GM19025 (cell line): ENCODE results near the gene ZMAT3.

Source experiments
- ATAC-seq: cut with Tn5 transposase; IDR thresholded peaks from one replicate; pipeline ENCODE4 v1.9.1; 2021; ENCODE audit warnings: mild to moderate bottlenecking, low read depth, moderate library complexity; ENCODE audit not compliant: unreplicated experiment

The ZMAT3 gene

DNA sequence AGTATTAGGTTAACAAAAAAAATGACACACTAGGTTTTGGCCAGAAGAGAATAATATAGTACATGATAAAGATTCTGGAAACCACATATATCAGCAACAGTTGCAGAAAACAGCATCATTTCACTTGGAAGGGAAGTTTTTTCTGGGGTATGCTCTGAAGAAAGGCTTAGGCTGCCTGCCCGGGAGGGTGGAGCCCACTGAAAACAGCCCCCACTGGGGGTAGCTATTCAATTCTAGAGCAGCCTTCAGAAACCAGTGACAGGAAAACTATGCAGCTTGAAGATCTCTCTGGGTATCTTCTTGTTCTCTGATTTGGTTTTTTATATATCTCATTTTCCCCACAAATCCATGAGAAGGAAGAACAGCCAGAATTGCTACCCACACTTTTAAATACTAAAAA is 43.2 kb downstream of the ZMAT3 start:
- no peak for ATAC-seq

DNA sequence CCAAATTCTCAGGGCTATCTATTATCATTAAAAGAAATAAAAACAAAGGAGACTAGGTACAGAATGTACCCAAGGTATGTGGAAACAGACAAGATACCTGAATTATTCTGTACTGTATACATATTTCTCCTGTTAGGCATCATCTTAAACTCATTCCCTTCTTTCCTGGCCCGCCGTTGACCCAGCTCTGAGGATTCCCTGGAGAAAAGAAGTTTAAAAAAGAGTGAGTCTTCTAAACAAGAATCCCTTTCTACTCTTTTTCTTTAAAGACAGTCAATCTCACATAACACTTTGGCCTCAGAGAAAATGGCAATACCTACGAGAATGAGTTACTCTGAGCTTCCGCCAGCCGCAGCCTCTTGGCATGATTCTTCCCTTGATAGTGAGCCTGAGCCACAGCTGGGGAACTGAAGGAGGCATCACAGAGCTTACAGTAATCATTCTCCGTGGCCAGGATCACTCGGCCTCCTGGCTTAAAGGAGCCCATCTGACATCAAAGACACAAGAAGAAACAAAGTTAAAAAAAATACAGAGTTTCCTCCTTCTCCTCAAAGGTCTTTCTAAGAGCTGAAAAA is 44.2 kb downstream of the ZMAT3 start:
- ATAC-seq: no peak

DNA sequence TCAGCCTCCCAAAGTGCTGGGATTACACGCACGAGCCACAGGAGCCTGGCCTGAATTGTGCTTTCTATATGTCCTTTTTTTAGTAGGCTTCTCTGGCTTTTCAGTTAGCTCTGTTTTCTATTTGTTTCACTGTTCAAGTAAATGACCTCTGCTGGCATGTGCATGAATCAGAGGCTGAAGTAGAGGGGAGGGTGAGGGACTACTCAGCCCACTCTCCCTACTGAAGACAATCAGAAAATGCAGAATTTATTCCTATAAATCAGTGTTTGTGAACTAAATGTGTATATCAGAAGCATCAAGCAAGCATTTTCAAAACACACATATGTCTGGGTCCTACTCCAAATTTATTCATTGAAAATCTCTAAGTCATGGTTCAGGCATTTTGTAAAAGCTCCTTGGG is 45.0 kb downstream of the ZMAT3 start:
- no peak for ATAC-seq

DNA sequence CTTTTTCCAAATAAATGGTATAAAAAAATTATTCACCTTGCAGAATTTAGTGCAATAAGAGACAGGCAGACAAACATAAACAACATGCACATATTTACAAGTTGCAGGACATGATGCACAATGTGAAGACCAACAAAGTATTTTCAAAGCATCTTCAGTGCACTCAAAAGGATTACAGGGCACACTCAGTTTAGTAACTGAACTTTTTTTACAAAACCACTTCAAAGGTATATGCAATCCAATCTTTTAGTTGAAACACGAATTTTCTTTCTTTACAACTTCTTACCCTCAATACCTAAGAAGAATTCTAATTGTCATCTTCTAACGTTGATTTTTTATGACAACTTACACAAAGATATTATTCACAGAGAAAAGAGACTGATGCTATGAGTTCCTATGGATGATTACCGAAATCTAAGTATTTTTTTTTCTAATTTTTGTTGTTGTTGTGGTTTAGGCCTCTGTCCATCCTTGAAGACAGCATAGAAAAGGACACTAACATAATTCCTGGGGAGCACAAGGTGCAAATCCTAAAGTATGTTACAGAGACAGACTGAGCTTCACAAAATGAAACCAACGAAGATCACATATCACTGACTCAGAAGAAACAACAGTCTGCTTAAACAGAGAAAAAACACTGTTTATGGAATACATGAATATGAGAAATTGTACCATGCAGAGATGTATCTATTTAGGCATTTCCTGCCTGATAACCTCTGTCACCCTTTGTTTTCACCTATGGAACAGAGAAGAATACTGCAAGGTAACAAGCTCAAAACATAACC is 50.3 kb downstream of the ZMAT3 start:
- ATAC-seq: no peak

DNA sequence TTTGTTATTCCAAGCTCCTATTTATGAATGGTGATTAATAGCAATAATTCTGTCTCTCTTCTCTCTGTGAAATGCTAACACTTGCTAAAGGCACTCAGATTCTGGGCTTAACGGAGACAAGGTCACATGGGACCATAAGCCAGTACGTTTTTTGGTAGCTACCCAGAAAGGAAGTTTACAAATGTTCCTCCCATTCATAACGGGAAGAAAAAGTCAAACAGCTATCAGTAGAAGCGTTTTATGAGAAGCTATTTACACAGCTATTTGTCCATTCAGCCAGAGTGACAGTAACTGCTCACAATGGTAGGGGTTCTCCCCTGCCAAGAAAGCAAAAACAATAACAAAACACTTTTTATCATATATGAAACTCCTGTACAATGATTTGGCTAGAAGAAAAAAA is 51.5 kb downstream of the ZMAT3 start:
- no peak for ATAC-seq

DNA sequence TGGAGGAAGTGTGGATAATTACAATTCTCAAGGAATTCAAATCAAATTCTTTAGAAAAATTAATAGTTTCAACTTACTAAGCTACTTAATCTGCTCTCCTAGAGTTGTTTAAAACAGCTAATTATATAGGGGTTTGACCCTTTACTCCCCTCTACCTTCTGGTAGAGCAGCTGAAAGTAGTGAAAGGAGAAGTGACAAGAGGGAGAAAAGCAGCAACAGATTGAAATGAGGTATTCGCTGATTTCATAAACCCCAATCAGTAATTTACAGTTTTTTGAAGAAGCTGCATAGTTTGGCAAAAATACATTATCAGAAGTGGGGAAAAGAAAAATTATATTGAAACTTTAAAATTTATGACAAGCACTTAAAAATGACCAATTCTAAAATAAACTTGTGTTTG is 52.8 kb downstream of the ZMAT3 start:
- no peak for ATAC-seq

DNA sequence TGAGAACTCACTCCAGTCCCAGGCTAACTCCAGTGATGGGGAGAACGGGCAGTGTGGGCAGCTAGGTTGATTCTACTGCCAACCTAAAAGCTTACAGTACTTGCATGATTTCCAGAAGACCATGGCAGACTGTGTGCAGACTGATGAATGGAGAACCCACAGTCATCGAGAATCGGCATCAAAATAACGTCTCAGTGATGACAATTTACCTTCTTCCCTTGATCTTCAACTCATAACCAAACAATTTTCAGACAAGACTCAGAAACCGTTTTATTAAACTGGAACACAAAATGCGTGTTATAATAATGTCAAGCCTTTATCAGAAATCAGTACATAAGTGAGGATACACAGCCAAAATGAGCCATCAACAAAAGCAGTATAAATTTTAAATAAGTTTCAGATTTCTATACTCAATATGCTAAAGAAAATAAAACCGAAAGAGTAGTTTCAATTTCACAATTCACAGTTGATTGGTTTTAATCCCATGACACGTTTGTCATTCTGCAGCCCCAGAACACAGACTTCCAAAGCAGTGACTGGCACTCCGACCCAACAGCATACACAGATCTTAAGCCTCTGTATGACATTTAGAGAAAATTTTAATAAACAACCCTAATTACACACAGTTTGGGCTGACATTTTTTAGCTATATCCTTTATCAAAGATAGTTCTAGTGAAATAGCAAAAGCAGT is 54.5 kb downstream of the ZMAT3 start:
- peak; percentile 74 for ATAC-seq

DNA sequence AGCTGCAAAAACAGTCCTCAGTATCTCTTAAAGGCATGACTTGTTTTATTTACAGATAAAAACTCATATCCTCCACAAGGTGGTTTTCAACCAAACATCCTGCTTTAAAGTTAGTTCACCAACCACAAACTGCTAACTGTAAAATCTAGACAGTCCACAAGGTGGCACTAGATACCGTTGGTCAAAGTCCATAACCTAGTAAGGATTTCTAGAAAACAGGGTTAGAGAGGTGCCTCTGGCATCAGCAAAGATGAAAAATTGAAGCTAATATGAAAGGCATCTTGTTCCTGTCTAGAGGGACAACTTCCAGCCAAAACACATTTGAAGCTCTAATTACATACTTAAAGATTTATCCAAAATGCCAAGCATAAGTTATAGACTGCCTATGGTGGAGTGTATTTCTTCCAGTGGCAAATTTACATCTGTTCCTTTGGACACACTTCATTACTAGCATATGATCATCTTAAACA is 56.0 kb downstream of the ZMAT3 start:
- ATAC-seq: peak; percentile 49

DNA sequence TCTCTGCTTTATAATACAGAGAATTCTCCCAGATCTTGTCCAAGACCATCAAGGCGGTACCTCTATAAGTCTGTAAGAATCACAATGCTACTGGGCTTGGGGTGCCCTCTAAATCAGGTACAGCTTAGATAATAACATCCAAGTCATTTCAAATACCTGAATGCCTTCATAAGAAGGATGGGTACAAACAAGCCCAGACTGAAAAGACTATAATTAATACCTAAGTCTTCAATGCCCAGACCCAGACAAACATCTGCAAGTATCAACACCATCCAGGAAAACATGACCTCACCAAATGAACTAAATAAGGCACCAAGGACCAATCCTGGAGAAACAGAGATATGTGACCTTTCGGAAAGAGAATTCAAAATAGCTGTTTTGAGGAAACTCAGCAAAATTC is 65.9 kb downstream of the ZMAT3 start:
- no peak for ATAC-seq

DNA sequence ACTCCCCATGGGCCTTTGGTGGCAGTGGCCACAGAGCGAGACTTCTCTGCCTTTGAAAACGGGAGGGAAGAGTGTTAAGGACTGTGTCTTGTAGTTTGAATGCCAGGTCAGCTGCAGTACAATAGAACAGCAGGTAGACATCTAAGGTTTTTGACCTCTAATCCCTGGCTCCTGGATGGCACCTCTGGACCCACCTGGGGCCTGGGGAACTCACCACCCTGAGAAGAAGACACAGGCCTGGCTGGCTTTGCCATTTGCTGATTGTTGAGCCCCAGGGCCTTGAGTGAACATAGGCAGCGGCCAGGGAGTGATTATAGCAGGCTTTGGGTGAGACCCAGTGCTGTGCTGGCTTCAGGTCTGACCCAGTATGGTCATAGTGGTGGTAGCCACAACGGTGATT is 66.4 kb downstream of the ZMAT3 start:
- ATAC-seq: no peak

DNA sequence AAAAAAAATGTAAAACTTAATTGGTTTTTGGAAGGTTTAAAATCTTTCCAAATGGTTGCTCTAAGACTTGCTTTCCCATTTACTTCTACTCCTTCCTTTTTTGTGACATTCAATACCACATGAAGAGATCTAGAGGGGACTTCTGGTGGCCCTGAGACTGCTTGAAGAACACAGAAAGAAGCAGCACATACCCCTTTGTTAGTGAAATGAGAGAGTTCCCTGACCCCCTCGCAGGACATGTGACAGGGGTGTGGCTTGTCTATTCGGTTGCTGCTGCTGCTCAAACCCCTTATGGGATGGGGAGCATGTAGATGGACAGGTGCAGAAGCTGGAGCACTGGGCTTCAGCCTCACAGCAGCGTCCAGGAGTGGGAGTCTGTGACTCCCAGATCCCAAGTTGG is 71.0 kb downstream of the ZMAT3 start:
- ATAC-seq: no peak

DNA sequence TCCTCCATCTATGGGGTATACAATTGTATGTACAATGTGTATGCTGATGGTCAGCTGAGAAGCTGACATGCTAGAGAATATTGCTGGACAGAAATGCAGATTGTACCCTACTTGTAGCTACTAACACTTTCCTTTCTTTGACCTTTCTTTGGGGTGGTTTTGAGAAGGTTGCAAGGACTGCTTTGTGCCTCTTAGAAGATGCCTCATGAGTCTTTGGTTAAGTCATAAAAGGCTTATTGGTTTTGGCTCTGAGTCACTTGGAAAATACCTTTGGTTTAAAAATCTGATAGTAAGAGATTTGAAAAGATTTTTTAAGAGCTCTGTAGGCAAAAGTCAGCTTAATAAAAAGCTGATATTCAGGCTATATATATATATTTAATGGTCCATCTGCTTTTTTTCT is 71.5 kb downstream of the ZMAT3 start:
- peak; percentile 67 for ATAC-seq

DNA sequence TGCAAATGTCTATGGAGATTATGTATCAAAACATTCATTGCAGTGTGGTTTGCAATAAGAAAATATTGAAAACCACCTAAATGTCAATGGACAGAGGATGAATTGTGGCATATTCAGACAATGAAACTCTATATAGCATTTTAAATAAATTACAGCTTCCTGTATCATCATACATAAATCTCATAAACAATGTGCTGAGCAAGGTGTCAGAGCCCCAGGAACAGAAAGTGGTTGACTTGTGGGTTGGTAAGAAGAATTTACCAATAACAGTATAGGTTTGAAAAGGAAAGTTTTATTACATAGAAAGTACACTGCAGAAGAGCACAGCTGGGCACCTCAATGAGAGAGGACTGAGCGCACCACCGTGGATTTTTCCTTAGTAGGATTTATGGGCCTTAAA is 75.2 kb downstream of the ZMAT3 start:
- no peak for ATAC-seq

DNA sequence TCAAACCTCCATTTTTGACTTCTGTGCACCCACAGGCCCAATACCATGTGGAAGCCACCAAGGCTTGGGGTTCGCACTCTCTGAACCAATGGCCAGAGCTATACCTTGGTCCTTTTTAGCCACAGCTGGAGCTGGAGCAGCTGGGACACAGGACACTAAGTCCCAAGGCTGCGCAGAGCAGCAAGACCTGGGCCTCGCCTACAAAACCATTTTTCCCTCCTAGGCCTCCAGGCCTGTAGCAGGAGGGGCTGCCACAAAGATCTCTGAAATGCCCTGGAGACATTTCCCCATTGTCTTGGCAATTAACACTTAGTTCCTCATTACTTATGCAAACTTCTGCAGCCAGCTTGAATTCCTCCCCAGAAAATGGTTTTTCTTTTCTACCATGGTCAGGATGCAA is 81.3 kb downstream of the ZMAT3 start:
- no peak for ATAC-seq

DNA sequence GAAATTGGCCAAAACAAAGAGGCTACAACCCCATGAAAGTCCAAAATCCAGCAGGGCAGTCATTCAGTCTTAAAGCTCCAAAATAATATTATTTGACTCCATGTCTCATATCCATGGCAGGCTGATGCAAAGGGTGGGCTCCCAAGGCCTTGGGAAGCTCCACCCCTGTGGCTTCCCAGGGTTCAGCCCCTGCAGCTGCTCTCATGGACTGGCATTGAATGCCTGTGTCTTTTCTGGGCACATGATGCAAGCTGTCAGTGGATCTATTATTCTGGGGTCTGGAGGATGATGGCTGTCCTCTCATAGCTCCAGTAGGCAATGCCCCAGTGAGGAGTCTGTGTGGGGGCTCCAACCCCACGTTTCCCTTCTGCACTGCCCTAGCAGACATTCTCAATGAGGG is 81.8 kb downstream of the ZMAT3 start:
- no peak for ATAC-seq

DNA sequence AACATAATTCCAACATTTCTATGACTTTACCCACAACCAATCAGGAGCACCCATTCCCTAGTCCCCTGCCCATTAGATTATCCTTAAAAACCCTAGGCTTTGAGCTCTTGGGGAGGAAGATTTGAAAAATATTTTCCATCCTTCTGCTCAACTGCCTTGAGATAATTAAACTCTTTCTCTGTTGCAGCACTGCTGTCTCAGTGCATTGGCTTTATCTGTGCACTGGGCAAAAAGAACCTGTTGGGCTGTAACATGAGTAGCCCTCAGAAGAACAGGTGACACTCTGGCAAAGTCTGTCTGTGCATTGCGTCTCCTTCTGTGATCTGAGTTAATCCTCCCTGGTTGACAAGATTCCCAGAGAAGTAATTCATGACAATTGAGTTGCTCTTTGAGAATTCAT is 83.9 kb downstream of the ZMAT3 start:
- ATAC-seq: no peak

DNA sequence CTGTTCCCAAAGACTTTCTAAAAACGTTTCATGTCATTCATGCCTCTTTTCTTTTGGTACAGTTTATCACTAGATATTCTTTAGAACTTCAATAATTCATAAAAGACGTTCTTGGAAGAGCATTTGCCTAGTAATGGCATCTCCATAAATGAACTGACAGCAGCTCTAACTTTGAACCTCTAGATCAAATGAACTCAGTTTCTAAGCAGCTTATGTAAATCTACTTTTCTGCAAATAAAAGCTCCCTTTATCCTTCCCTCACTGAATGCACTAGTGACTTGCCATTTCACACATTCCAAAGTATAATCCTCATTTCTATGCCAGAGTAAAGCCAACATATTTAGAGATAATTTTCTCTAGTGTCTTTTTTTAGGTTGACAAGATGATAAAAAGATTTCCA is 85.2 kb downstream of the ZMAT3 start:
- no peak for ATAC-seq

DNA sequence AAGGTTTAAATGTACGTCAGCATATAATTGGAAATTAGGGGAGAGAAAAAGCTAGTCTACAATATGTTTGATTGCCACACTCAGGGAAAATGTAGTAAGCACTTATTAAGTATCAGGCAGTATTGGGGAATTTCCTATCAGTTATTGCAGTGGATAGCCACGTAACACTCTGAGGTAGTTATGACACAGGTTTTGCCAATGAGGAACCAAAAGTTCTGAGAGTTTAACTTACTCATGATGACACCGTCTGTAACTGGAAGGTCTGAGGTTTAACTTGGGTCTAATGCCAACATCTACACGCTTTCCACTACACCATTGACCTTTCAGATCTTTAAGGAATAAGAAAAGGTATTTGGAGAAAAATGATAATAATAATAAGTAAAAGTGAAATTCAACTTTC is 89.5 kb downstream of the ZMAT3 start:
- ATAC-seq: peak; percentile 89

DNA sequence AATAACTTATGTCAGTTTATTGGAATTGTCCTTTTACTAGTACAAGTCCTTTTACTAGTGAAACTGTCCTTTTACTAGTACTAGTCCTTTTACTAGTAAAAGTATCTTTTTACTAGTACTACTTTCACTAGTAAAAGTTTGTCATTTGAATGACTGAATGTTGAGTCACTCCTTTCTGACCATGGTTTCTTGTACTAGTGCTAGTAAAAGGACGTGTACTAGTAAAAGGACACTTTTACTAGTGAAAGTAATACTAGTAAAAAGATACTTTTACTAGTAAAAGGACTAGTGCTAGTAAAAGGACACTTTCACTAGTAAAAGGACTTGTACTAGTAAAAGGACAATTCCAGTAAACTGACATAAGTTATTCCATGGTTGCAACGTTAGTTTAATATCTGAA is 96.3 kb downstream of the ZMAT3 start:
- no peak for ATAC-seq

DNA sequence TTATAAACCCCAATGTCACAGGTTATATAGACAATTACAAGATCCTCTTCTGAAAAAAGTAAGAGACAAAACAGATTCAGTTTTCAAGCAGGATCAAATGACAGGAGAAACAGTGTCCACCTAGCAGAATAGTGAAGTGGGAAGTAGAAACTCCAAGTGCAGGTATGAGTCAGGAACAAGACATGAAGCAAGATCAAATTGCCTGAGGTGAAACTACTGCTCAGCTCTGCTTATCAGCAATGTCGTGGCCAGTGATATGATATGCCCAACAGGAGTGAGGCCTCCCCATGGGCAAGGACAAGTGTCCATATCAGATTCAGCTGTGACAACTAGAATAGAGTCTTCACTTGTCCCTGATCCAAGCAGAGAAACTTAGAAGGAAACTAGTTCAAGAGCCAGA is 100.0 kb downstream of the ZMAT3 start:
- no peak for ATAC-seq

DNA sequence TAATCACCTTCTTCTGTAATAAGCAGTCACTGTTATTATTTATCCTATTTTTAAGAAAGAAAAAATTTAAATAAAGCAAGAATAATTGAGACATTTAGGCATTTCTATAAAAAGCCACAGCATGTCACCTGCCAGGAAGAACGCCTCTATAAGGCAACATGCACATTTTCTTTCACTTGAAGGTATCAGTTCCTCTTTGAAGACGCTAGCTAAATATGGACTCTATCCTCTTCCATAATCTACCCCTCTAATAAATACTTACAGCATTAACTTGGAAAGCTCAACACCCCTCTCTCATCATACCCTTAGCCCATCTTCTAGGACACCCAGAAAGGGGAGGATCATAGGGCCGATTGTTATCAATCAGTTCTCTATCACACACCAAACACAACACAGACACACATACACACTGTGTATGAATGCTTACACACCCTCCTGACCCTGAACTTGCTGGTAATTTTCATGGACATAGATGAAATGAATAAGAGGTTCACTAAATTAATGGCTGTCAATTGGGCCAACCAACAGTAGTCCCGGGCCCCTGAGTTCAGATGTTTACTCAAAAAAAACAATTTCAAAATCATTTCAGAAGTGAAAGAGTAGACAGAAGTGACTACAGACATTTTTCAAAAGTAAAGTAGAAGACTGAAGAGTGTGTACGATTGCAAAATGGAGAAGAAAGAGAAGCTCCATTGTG is 102.5 kb downstream of the ZMAT3 start:
- peak; percentile 77 for ATAC-seq
